Stimulated activated CD8-positive, alpha-beta memory T cell treated with anti-CD3 and anti-CD28 coated beads, Interleukin-2, amount 100 ng/mL, for 48 hours (primary cell): ENCODE measurements around the gene PDE8B.

Source experiments
- DNase-seq, 2 donors: peaks; one replicate each; pipeline ENCODE4 v3.0.0-alpha.2; 2020; ENCODE audit warnings: low read depth in 2 of 2

The PDE8B gene

DNA sequence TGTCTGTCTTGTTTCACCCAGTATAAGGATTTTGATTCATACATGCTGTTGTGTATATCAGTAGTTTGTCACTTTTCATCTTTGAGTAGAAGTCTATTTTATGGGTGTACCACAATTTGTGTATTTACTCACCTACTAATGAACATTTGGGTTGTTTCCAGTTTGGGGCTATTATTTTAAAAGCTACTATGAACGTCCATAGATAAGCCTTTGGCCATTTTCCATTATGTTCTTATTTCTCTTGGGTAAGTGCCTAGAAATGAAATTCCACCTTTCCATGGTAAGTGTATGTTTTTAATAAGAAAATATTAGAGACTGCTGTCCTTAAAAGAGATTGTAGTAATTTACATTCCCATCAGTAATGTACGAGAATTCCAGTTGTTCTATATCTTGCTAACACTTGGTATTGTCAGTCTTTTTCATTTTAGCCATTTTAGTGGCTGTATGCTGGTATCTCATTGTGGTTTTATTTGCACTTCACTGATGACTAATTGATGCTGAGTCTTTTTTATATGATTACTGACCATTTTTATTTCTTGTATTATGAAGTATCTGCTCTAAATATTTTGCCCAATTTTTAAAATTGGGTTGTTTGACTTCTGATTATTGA, 17.9 kb upstream of the PDE8B start:
- DNase-seq: no peak

DNA sequence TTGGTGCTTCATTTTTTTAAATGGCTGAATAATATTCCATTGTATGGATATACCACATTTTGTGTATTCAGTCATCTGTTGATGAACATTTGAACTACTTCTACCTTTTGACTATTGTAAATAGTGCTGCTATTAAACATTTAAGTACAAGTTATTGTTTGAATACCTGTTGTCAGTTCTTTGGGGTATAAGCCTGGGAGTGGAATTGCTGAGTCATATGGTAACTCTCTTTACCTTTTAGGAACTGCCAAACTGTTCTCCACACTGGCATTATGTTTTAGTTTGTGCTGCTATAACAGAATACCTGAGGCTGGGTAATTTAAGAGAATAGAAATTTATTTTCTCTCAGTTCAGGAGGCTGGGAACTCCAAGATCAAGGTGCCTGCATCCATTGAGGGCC, 15.7 kb upstream of the PDE8B start:
- DNase-seq: no peak

- DNase-seq: no peak
These were observed 12.5 kb upstream of the PDE8B start for GRCh38 chr5:77197840-77198554.

GRCh38 chr5:77200663-77201062, 9.8 kb upstream of the PDE8B start:
- no peak for DNase-seq

DNA sequence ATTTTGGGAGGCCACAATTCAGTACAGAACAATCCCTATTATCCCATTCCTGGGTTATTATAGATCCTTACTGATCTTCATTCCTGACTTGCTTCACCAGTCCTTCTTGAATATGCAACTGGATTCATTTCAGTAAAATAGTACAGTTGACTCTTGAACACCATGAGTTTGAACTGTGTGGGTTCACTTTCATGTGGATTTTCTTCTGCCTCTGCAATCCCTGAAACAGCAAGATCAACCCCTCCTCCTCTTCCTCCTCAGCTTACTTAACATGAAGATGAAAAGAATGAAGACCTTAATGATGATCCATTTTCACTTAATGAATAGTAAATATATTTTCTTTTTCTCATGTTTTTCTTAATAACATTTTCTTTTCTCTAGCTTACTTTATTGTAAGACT, 8.3 kb upstream of the PDE8B start:
- DNase-seq: no peak

DNA sequence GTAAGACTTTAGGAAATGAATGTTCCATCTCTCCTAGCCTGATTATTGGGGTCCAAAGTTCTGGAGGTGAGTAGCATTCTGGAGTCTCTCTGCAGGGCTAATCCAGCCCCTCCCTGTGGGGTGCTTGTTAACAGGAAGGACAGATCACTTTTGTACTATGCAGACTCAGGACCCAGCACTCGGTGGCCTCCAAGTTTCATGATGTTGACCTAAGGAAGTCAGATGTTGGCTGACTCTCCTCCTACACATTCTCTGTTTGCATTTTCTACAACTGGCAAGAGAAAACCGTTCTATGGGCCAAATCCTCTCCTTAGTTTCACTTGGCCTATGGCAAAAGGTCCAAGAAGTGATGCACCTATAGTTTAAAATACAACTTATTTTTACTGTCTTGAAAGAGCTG, 5.5 kb upstream of the PDE8B start:
- no peak for DNase-seq

DNA sequence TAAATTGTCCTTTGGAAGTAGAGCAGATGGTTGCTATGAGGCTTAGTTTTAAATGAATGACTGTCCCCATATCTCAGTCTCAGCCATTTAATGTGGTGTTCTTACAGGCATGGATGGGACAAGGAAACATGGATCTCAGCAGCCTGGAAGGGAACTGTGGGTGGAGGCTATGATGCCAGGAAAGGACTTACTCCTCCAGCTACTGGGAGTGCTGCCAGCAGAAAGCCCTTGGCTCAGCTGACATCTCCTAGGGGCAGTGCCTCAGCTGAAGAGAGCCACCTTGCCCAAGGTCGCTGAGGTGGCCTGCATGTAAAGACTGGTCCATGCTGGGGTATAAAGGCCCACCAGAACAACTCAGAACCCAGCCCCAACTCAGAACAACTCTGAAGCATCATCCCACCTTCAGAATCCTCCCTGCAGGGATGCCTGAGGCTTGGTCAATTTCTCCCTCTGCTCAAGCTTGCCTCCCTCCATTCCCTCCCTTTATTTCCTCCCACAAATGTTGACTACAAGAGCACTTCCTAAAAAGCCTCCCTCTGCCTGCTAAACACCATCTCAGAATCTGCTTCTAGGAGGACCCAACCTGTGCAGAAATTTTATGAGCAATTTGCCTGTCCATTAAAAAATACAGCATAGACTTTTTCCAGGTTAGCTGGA, 1.8 kb upstream of the PDE8B start:
- DNase-seq: no peak

- no peak for DNase-seq
These were observed 887 bp upstream of the PDE8B start for GRCh38 chr5:77209495-77210090.

GRCh38 chr5:77210964-77211690, 647 bp downstream of the PDE8B start:
- DNase-seq: no peak

- no peak for DNase-seq
These were observed 1.2 kb downstream of the PDE8B start for GRCh38 chr5:77211691-77212047.

DNA sequence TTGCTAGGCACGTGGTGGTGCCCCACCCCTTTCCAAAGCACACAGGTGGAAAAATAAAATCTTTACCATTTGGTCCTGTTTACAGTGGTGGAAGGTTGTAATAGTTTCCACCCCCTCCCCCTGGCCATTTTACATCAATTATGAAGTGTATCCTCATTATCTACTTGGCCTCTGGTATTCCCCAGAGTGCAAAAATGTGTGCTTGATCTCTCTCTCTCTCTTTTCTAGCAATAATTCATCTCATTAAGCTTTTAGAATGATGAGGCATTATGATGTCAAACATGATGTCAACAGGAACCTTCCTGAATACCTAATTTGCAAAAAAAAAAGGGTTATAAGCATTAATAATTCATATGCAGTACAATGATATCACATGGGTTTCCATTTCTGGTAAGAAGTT, 3.1 kb downstream of the PDE8B start:
- no peak for DNase-seq

DNA sequence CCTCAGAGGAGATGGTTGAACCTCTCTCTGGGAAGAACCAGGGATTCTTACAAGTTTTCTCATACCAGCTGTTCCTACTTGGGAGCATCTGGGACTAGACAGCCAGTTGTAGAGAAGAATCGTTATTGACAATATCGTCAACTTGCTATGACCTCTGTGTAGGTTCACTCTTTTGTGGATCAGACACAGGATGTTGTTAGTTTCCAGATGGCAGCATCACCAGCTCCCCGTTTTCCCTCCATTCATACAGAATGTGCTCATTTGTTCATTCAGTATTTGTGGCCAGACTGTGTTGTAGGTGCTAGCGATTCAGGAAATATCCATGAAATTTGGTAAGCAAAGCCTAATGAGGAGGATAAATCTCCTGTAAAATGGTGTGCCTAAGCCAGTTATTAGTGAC, 3.7 kb downstream of the PDE8B start:
- DNase-seq: no peak

GRCh38 chr5:77218263-77218662, 7.8 kb downstream of the PDE8B start:
- DNase-seq: no peak

- DNase-seq: no peak
These were observed 10.6 kb downstream of the PDE8B start for GRCh38 chr5:77221115-77221514.

DNA sequence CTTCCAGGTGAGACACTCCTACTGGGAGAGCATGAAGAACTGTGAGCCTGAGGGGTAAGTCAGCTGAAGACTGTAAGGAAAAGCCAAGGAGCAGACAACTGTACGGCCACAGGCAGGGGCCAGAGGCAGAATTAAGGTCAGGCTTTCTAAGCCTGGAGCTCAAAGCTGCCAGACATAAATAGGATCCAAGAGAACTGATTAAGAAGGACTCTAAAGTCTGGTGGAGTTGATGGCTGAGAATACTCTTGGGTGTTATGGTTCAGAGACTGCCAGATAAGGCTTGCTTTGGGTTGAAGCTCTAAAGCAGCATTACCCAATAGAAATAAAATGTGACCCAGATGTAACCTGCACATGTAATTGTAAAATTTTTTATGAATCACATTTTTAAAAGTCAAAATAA, 12.2 kb downstream of the PDE8B start:
- DNase-seq: no peak

DNA sequence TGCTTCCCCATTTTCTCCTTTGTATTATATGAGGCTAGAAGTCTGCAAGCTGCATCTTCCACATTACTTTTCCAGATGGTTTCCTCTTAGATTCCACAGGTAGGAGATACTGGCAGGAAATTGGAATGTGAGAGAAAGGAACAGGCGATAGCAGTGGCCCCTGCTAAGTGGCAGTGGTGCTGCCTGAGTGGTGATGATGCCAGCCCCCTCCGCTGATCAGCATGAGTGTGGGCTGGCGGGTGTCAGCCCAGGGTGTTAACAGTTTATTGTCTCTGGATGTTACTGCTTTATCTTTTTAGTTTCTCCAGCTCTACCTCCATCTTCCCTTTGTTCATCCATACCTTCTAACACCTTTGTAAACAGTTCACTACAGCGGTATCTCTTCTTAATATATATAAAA, 13.2 kb downstream of the PDE8B start:
- DNase-seq: no peak

DNA sequence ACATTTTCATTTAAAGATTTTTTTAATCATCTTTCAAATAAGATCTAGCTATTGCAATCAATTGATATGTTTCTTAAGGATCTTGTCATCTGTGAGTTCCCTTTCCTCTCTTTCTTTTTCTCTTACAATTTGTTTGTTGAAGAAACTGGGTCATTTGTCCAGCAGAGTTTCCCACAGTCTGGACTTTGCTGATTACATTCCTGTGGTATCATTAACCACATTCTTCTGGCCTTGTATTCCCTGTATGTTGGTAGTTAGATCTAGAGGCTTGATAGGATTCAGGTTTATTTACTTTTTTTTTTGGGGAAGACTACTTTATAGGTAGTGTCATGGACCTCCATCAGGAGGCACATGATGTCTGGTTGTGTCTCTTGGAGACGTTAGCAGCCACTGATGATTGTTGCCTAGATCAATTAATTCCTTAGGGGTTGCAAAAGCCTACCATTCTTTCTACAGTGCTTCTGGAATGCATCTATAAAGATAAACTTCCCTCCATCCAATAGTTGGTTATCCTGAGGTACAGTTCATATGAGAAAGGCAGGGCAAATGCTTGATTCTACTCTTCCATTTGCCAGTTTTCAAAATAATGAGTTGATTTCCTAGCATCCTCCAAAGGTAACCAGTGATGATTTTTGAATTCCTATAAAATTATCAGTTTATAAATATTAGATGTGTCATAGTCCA, 14.3 kb downstream of the PDE8B start:
- no peak for DNase-seq

GRCh38 chr5:77225531-77225930, 15.1 kb downstream of the PDE8B start:
- no peak for DNase-seq

DNA sequence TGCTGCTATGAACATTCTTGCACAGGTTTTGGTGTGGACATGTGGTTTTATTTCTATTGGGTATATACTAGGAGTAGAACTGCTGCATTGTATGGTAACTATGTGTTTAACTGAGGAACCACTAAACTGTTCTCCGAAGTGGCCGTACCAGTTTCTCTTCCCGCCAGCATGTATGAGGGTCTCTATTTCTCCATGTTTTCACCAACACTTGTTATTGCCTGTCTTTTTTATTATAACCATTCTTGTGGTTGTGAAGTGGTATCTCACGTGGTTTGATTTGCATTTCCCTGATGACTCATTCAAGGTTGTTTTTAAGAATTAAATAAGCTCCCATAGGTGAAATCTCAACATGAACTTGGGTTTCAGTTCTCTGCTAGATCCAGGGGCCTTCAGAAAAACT, 19.4 kb downstream of the PDE8B start:
- no peak for DNase-seq

GRCh38 chr5:77230727-77231470, 20.4 kb downstream of the PDE8B start:
- DNase-seq: no peak
